Measurements from ENCODE around the gene BAK1.
"Not testable (repeated sequence)": the region's sequence is repeated elsewhere in the genome, so short reads cannot be mapped to it uniquely, and the experiment has no call there.

BAK1 gene

DNA sequence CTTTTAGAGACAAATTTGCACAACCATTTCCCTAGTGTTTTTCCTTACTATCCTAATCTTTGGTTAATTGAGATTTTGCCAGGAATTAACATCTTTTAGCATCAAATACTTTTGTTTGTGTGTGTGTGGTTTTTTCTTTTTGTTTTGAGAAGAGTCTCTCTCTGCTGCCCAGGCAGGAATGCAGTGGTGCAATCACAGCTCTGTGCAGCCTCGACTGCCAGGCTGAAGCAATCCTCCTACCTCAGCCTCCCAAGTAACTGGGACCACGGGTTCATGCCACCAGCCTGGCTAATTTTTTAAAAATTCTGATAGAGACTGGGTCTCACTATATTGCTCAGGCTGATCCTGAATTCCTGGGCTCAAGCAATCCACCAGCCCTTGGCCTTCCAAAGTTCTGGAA lies 28.5 kb downstream of the BAK1 start:
- no peak for DNase-seq

DNA sequence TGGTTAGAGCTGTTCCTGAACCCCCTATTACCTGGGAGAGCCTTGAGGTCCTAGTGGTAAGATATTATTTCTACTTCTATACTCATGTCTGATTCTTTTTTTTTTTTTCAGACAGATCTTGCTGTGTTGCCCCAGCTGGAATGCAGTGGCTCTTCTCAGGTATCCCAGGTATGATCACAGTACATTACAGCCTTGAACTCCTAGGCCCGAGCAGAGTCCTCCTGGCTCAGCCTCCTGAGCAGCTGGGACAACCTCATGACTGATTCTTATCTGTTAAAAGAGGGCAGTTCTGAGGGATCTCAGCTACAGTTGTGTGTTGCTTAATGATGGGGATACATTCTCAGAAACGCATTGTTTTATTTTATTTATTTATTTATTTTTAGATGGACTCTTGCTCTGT lies 30.2 kb downstream of the BAK1 start:
- DNase-seq: no peak

DNA sequence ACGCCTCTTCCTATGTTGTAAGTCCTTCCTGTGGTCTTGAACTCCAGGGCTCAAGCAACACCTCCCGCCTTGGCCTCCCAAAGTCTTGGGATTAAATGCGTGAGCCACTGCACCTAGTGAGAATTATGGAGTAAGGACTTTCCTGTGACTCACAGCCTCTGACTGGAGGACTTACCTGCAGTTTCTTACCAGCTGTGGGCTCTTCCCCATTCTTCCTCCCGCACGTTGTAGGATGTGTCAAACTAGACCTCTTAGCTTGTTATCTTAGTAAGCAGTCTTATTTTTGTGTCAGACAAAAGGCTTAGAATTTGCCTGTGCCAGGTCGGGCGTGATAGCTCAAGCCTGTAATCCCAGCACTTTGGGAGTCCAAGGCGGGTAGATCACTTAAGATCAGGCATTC lies 30.9 kb downstream of the BAK1 start:
- DNase-seq: no peak

DNA sequence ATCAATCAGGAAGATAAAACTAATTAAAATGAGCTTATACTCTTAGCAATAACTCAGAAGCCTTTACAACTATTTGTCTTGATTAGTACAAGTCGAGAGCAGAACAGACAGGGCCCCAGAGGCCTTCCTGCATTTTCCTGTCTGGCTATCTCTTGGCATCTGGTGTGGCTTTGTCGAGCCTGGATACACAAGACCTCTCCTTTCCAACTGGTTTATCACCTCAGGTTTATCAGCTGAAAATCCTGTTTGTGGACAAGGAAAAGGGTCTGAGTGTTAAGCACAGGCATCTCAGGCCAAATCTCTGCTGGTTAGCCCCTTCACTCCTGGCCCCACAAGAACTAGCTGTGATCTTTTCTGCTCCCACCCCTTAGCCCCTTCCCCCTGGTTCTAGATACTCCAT lies 32.6 kb downstream of the BAK1 start:
- no peak for DNase-seq

DNA sequence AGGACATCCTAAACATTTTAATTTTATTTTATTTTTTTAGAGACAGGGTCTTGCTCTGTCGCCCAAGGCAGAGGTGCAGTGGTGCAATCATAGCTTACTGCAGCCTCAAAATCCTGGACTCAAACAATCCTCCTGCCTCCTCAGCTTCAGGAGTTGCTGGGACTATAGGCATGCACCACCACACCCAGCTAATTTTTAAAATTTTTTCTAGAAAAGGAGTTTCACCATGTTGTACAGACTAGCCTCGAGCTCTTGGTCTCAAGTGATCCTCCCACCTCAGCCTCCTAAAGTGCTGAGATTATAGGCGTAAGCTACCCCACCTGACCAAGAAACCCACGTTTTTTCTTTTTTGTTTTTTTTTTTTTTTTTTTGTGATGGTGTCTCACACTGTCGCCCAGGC lies 33.3 kb downstream of the BAK1 start:
- DNase-seq: no peak

DNA sequence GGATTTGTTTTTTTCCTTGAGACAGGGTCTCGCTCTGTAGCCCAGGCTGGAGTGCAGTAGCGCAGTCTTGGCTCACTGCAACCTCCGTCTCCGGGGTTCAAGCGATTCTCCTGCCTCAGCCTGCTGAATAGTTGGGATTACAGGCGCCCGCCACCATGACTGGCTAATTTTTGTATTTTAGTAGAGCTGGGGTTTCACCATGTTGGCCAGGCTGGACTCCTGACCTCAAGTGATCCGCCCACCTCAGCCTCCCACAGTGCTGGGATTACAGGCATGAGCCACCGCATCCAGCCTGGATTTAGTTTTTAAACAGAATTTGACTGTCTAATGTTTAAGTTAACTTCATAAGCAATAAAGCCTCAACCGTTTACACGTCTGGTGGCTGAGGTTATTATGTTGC lies 34.8 kb downstream of the BAK1 start:
- not testable (repeated sequence) for DNase-seq

DNA sequence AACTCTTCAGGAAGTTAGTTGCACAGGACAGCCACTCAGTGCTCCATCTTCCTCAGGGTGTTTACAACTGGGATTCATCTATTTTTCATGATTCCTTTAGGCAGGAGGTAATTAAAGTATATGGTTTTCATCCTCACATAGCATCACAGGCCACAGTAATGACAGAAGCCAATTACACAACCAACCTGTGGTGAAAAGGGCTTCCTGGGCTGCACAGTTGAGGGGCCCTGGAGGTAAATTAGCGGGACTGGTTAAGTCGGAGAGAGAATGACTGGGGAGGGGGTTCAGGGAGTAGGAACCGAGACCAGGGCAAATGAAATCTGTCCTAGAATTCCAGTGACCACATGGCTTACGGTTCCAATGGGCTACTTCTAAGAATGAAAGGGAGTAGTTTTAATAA lies 37.0 kb downstream of the BAK1 start:
- DNase-seq: no peak

DNA sequence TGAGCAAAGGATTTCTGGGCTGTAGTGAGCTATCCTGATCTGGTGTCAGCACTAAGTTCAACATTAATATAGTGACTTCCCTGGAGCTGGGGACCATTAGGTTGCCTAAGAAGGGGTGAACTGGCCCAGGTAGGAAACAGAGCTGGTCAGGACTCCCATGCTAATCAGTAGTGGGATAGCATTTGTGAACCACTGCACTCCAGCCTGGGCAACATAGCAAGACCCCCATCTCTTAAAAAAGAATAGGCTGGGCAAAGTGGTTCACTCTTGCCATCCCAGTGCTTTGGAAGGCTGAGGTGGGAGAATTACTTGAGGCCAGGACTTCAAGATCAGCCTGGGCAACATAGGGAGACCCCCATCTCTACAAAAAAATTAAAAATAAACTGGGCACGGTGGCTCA lies 39.3 kb downstream of the BAK1 start:
- DNase-seq: no peak

DNA sequence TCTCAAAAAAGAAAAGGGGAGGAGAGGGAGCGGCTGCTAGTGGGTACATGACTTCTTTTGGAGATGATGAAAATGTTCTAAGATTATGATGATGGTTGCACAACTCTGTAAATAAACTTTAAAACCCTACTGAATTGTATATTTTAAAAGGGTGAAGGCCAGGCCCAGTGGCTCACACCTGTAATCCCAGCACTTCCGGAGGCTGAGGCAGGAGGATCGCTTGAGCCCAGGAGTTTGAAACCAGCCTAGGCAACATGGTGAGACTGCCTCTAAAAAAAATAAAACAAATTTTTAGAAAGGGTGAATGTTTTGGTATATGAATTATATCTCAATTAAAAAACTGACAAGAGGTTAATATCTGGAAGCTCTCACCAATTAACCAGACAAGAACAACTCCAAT lies 45.4 kb downstream of the BAK1 start:
- DNase-seq: no peak

DNA sequence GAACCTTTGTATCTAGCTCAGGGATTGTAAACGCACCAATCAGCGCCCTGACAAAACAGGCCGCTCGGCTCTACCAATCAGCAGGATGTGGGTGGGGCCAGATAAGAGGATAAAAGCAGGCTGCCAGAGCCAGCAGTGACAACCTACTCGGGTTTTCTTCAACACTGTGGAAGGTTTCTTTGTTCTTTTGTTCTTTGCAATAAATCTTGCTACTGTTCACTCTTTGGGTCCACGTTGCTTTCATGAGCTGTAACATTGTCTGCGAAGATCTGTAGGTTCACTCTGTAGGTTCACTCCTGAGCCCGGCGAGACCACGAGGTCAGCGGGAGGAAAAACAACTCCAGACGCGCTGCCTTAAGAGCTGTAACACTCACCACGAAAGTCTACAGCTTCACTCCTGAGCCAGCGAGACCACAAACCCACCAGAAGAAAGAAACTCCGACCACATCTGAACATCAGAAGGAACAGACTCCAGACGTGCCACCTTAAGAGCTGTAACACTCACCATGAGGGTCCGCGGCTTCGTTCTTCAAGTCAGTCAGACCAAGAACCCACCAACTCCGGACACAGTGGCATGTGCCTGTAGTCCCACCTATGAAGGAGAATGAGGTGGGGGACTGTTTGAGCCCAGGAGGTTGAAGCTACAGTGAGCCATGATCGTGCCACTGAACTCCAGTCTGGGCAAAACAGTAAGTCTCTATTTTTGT lies 46.8 kb downstream of the BAK1 start:
- DNase-seq: not testable (repeated sequence)

DNA sequence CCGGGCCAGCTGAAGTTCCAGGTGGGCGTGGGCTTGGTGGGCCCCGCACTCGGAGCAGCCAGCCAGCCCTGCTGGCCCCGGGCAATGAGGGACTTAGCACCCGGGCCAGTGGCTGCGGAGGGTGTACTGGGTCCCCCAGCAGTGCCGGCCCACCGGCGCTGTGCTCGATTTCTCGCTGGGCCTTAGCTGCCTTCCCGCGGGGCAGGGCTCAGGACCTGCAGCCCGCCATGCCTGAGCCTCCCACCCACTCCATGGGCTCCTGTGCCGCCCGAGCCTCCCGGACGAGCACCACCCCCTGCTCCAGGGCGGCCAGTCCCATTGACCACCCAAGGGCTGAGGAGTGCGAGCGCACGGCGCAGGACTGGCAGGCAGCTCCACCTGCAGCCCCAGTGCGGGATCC lies 47.6 kb downstream of the BAK1 start:
- not testable (repeated sequence) for DNase-seq

DNA sequence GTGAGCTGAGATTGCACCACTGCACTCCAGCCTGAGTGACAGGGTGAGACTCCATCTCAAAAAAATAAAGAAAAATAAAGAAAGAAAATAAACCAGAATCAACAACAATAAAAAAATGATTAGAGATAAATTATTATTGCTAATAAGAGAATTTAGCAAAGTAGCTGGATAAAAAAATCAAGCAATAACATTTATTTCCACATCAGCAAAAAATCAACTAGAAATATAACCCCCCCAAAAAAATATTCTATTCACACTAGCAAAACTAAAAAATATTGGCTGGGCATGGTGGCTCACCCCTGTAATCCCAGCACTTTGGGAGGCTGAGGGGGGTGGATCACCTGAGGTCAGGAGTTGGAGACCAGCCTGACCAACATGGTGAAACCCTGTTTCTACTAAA lies 49.5 kb downstream of the BAK1 start:
- DNase-seq: not testable (repeated sequence)

Data from suppressor macrophage (primary cell).